ENCODE data around the gene SCGB2B2.

DNA sequence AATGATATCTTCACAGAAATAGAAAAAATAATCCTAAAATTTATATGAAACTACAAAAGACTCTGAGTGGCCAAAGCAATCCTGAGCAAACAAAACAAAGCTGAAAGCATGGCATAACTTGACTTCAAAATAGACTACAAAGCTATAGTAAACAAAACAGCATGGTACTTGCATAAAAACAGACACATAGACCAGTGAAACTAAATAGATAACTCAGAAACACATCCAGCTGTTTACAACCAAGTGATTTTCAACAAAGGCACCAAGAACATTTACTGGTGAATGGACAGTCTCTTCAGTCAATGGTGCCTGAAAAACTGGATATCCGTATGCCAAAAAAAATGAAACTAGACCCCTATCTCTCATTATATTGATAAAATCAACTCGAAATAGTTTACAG is 25.2 kb downstream of the SCGB2B2 start:
- TF ChIP-seq EZH2 (IDR thresholded peaks at IDR 0.05), result no peak
- TF ChIP-seq POLR2AphosphoS5 (IDR thresholded peaks at IDR 0.05; ENCODE audit: borderline replicate concordance, low read depth, low read length), result no peak
- no peak for TF ChIP-seq FOXP2 (optimal IDR thresholded peaks at IDR 0.05; ENCODE audit: control extremely low read depth, extremely low read length, insufficient read depth)
